Measurements from ENCODE around the gene GLI2. TPM values are rescaled to one million over a fixed set of nuclear protein-coding genes. Genes with fewer than 3 reads are reported as not detected.

Gene GLI2
- polyA plus RNA-seq, 3 donors, result not detected

DNA sequence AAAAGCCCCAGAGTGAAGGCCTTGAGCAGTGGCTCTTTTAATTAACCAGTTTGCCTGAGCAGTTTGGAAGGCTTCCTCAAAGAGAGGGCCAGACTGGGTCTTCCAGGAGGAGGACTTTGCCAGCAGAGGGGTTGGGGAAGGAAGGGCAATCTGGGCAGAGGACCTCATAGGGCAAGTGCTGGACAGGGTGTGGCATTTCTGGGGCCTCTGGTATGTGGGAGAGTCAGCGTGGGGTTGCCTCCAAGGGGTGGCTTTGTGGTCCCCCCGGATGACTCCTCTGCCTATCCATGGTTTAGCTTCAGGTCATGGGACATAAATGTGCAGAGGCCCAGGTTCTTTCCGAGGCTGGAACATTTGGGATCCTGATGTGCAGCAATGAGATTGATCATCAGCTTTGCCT, 12.6 kb downstream of the GLI2 start:
- no peak overlapping the region for H3K4me3 ChIP-seq (replicated peaks in 1 of 3; ENCODE audit: low read depth in 2 of 3, low read length in 3 of 3)
- DNase-seq, result no peak
- no peak overlapping the region for H3K4me3 Mint-ChIP-seq
- intact Hi-C loops (cut with micrococcal nuclease), result no loop called here
- no peaks in the 10 kb centered on the region for H4K20me1 ChIP-seq (ENCODE audit: insufficient read depth, low read length)
- H3K27ac Mint-ChIP-seq, result no peak overlapping the region
- H3K9me3 Mint-ChIP-seq, result peaks cover 0 to 1% (median 0%) of the 10 kb centered on the region in 7 donors
- peaks cover 8 to 13% of the 10 kb centered on the region in 2 donors for H3K27me3 ChIP-seq (ENCODE audit: control insufficient read depth in 2 of 2, insufficient read depth in 2 of 2, low read length in 2 of 2)
- no peaks in the 10 kb centered on the region for H3K79me2 ChIP-seq (ENCODE audit: insufficient read depth, low read length)
- TF ChIP-seq, protein P1, sequence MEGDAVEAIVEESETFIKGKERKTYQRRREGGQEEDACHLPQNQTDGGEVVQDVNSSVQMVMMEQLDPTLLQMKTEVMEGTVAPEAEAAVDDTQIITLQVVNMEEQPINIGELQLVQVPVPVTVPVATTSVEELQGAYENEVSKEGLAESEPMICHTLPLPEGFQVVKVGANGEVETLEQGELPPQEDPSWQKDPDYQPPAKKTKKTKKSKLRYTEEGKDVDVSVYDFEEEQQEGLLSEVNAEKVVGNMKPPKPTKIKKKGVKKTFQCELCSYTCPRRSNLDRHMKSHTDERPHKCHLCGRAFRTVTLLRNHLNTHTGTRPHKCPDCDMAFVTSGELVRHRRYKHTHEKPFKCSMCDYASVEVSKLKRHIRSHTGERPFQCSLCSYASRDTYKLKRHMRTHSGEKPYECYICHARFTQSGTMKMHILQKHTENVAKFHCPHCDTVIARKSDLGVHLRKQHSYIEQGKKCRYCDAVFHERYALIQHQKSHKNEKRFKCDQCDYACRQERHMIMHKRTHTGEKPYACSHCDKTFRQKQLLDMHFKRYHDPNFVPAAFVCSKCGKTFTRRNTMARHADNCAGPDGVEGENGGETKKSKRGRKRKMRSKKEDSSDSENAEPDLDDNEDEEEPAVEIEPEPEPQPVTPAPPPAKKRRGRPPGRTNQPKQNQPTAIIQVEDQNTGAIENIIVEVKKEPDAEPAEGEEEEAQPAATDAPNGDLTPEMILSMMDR (IDR thresholded peaks at IDR 0.05), result no peak
- 95% methylated on average over 2 of the region's 3 CpGs for WGBS (ENCODE audit: insufficient coverage)
- H3K9ac ChIP-seq (ENCODE audit: insufficient read depth, low read length, poor library complexity, severe bottlenecking), result no peak overlapping the region
- H3K27ac ChIP-seq (ENCODE audit: low read depth in 1 of 2, low read length in 2 of 2), result no peak overlapping the region
- no peaks in the 10 kb centered on the region for H3K4me1 Mint-ChIP-seq
- H3K9me3 ChIP-seq (replicated peaks in 1 of 2; ENCODE audit: control insufficient read depth in 1 of 2, insufficient read depth in 1 of 2, low read length in 2 of 2), result no peaks in the 10 kb centered on the region
- no peaks in the 10 kb centered on the region for H3K36me3 Mint-ChIP-seq
- no peaks in the 10 kb centered on the region for H3K4me1 ChIP-seq (ENCODE audit: control insufficient read depth in 1 of 2, insufficient read depth in 2 of 2, low read length in 2 of 2)
- H3K4me2 ChIP-seq (replicated peaks; ENCODE audit: extremely low read depth, low read length, poor library complexity, severe bottlenecking), result no peak overlapping the region
- H2AFZ ChIP-seq (ENCODE audit: insufficient read depth, low read depth, low read length, poor library complexity, severe bottlenecking), result no peak overlapping the region
- peaks cover 17 to 20% (median 19%) of the 10 kb centered on the region in 3 donors for H3K27me3 Mint-ChIP-seq (ENCODE audit: low read depth in 3 of 3)
- H3K36me3 ChIP-seq (replicated peaks in 1 of 2; ENCODE audit: control insufficient read depth in 1 of 2, insufficient read depth in 2 of 2, low read length in 2 of 2), result no peaks in the 10 kb centered on the region

DNA sequence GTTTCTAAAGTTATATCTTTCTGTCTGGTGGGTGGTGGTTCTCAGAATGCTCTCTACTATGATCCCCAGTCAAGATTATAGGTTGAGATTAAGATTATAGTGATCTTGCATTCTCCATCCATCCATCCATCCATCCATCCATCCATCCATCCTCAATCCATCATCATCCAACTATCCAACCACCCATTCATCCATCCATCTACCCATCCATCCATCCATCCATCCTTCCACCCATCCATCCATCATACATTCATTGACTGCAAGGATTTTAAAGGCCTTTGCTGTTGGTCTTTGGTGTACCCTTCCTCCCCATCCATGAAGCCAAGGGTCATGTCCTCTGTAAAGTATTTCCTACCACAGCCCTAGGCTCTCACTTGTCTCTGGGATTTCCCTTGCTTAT, 13.1 kb downstream of the GLI2 start:
- Mint-ChIP-seq H3K27me3 (ENCODE audit: low read depth in 3 of 3) (peaks cover 15 to 16% (median 16%) of the 10 kb centered on the region in 3 donors), H3K9me3 (peaks cover 0 to 1% (median 0%) of the 10 kb centered on the region in 7 donors), H3K4me3 (no peak overlapping the region), H3K36me3 (no peaks in the 10 kb centered on the region), H3K27ac (no peak overlapping the region), H3K4me1 (no peaks in the 10 kb centered on the region)
- Histone ChIP-seq H3K27ac (ENCODE audit: low read depth in 1 of 2, low read length in 2 of 2) (no peak overlapping the region), H3K4me1 (ENCODE audit: control insufficient read depth in 1 of 2, insufficient read depth in 2 of 2, low read length in 2 of 2) (no peaks in the 10 kb centered on the region), H3K4me3 (replicated peaks in 1 of 3; ENCODE audit: low read depth in 2 of 3, low read length in 3 of 3) (no peak overlapping the region), H3K9me3 (replicated peaks in 1 of 2; ENCODE audit: control insufficient read depth in 1 of 2, insufficient read depth in 1 of 2, low read length in 2 of 2) (no peaks in the 10 kb centered on the region), H3K36me3 (replicated peaks in 1 of 2; ENCODE audit: control insufficient read depth in 1 of 2, insufficient read depth in 2 of 2, low read length in 2 of 2) (no peaks in the 10 kb centered on the region), H4K20me1 (ENCODE audit: insufficient read depth, low read length) (no peaks in the 10 kb centered on the region), H3K79me2 (ENCODE audit: insufficient read depth, low read length) (no peaks in the 10 kb centered on the region), H2AFZ (ENCODE audit: insufficient read depth, low read depth, low read length, poor library complexity, severe bottlenecking) (no peak overlapping the region), H3K4me2 (replicated peaks; ENCODE audit: extremely low read depth, low read length, poor library complexity, severe bottlenecking) (no peak overlapping the region), H3K27me3 (ENCODE audit: control insufficient read depth in 2 of 2, insufficient read depth in 2 of 2, low read length in 2 of 2) (peaks cover 5 to 9% of the 10 kb centered on the region in 2 donors), H3K9ac (ENCODE audit: insufficient read depth, low read length, poor library complexity, severe bottlenecking) (no peak overlapping the region)
- no peak for DNase-seq
- intact Hi-C loops (cut with micrococcal nuclease), result no loop called here
- TF ChIP-seq, protein P1 (IDR thresholded peaks at IDR 0.05), result no peak

Data from CD14-positive monocyte (primary cell).